HepG2 (cell line): ENCODE data around the gene ANKZF1. TPM values are rescaled to one million over a fixed set of nuclear protein-coding genes. Genes with fewer than 3 reads are reported as not detected.

Source experiments
- BCL3 ChIP-seq: sonication (generic); formaldehyde crosslinking; IDR thresholded peaks from 2 replicates; pipeline ENCODE4 v1.5.1; 2020; ENCODE audit warnings: mild to moderate bottlenecking, missing genetic modification reagents, moderate library complexity
- HCFC1 ChIP-seq: fragments of 150-350 bp; IDR thresholded peaks from 2 replicates; pipeline ENCODE4 v1.6.1; 2014; ENCODE audit warnings: low read depth, low read length
- HMG20A ChIP-seq: IDR thresholded peaks from 2 replicates; pipeline ENCODE4 v1.6.1; 2016; ENCODE audit warnings: borderline replicate concordance
- NFYC ChIP-seq: IDR thresholded peaks from 2 replicates; pipeline ENCODE4 v1.6.1; 2016; ENCODE audit warnings: missing genetic modification reagents, missing compliant biosample characterization
- STAG1 ChIP-seq: sonication (generic); formaldehyde crosslinking; IDR thresholded peaks from 2 replicates; pipeline ENCODE4 v1.4.0; 2020; ENCODE audit warnings: missing genetic modification reagents
- ZFY ChIP-seq: sonication (generic); formaldehyde crosslinking; IDR thresholded peaks from 2 replicates; pipeline ENCODE4 v1.4.0; 2020; ENCODE audit warnings: missing genetic modification reagents
- ZHX1 ChIP-seq: sonication (generic); formaldehyde crosslinking; IDR thresholded peaks from 2 replicates; pipeline ENCODE4 v1.8.1; 2022; ENCODE audit warnings: low read depth, mild to moderate bottlenecking, missing genetic modification reagents
- ZNF256 ChIP-seq: sonication (generic); formaldehyde crosslinking; conservative IDR thresholded peaks from 2 replicates; pipeline ENCODE4 v1.4.0; 2020; ENCODE audit warnings: missing genetic modification reagents
- ZNF770 ChIP-seq: sonication (generic); formaldehyde crosslinking; IDR thresholded peaks from 2 replicates; pipeline ENCODE4 v1.5.0; 2020; ENCODE audit warnings: mild to moderate bottlenecking, missing genetic modification reagents
- ZNF775 ChIP-seq: sonication (generic); formaldehyde crosslinking; IDR thresholded peaks from 2 replicates; pipeline ENCODE4 v1.4.0; 2020; ENCODE audit warnings: missing genetic modification reagents, mild to moderate bottlenecking, moderate library complexity, borderline replicate concordance
- polyA plus RNA-seq, 8 experiments: library from polyadenylated mRNA; depleted of rRNA in 3 of 8; stranded (reverse) in 7 of 8; unstranded in 1 of 8; fragments of >200 nt; fragmentation: Illumina TruSeq in 4 of 8; extraction: Trizol in 4 of 8; gene quantifications; 2 replicates each; pipeline versions ENCODE4 v1.2.1 to v1.2.3, GENCODE V29; 2011 to 2016; ENCODE audit warnings: low read depth in 4 of 8, missing spikeins in 1 of 8, mixed read lengths in 1 of 8; ENCODE audit not compliant: insufficient read depth in 1 of 8
- total RNA-seq, 5 experiments: library from RNA; depleted of rRNA; stranded (reverse); fragments of >200 nt; fragmentation: Illumina TruSeq; extraction: Trizol; gene quantifications; 2 replicates each; pipeline ENCODE4 v1.2.3, GENCODE V29; 2016; ENCODE audit warnings: low read depth in 1 of 5
- TF ChIP-seq, protein P1 (sequence below): sonication (generic); formaldehyde crosslinking; IDR thresholded peaks from 2 replicates; pipeline ENCODE4 v1.5.0; 2020; ENCODE audit warnings: mild to moderate bottlenecking, missing genetic modification reagents, borderline replicate concordance
- TF ChIP-seq, protein P2 (sequence below): sonication (generic); formaldehyde crosslinking; IDR thresholded peaks from 2 replicates; pipeline ENCODE4 v1.4.0; 2020; ENCODE audit warnings: missing genetic modification reagents, borderline replicate concordance

ANKZF1 gene
- total and polyA plus RNA-seq, 2 of the 13 experiments (the other 11 are each of a cell fraction or from before 2014, with no cell fraction given) = 25.3 to 128 TPM

DNA sequence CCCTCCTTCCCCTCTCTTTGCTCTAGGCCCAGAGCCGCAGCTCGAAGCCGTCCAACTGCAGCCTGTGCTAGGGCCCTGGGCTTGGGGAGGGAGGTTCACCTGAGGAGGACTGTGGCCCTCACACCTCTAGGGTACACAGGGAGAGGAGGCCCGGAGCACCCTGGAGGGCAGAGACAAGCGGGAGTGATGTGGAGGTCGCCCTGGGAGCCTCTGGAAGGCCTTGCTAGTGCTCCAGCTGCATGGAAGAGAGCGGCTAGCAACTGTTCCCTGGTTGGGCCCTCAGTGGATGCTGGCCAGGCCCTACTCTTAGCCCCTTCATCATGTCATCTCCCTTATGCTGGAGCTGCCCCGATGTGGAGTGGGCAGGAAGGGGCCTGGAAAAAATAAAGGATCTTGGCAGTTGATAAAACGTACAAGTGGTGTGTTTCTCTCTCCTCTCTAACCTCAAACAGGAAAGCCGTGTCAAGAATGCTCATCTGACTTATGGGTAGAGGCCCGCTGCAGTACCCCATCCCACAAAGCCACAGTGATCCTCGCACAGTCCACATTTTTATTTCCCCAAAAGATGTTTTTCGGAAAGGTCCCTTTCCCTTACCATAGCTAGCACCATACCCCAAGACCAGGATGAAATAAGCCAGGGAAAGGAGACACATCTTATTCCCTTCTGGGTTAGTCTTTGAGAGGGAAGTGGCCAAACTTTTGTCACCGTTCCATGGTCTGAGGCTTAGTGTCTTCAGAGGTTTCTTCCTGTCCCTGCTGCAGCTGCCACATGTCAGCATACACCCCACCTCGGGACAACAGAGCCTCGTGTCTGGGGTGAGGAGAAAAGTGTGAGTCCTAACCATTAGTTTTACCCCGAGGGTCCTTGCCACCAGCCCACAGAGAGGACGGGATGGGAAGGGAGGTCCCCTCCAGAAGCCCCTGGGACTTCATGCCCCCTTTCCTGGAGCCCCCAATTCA is 20.1 kb upstream of the ANKZF1 start (continued):
- TF ChIP-seq ZNF775 = no peak
- TF ChIP-seq HMG20A (CRISPR knock-in tag) = no peak
- TF ChIP-seq, protein P1, sequence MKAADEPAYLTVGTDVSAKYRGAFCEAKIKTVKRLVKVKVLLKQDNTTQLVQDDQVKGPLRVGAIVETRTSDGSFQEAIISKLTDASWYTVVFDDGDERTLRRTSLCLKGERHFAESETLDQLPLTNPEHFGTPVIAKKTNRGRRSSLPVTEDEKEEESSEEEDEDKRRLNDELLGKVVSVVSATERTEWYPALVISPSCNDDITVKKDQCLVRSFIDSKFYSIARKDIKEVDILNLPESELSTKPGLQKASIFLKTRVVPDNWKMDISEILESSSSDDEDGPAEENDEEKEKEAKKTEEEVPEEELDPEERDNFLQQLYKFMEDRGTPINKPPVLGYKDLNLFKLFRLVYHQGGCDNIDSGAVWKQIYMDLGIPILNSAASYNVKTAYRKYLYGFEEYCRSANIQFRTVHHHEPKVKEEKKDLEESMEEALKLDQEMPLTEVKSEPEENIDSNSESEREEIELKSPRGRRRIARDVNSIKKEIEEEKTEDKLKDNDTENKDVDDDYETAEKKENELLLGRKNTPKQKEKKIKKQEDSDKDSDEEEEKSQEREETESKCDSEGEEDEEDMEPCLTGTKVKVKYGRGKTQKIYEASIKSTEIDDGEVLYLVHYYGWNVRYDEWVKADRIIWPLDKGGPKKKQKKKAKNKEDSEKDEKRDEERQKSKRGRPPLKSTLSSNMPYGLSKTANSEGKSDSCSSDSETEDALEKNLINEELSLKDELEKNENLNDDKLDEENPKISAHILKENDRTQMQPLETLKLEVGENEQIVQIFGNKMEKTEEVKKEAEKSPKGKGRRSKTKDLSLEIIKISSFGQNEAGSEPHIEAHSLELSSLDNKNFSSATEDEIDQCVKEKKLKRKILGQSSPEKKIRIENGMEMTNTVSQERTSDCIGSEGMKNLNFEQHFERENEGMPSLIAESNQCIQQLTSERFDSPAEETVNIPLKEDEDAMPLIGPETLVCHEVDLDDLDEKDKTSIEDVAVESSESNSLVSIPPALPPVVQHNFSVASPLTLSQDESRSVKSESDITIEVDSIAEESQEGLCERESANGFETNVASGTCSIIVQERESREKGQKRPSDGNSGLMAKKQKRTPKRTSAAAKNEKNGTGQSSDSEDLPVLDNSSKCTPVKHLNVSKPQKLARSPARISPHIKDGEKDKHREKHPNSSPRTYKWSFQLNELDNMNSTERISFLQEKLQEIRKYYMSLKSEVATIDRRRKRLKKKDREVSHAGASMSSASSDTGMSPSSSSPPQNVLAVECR (CRISPR knock-in tag) = no peak
- TF ChIP-seq, protein P2, sequence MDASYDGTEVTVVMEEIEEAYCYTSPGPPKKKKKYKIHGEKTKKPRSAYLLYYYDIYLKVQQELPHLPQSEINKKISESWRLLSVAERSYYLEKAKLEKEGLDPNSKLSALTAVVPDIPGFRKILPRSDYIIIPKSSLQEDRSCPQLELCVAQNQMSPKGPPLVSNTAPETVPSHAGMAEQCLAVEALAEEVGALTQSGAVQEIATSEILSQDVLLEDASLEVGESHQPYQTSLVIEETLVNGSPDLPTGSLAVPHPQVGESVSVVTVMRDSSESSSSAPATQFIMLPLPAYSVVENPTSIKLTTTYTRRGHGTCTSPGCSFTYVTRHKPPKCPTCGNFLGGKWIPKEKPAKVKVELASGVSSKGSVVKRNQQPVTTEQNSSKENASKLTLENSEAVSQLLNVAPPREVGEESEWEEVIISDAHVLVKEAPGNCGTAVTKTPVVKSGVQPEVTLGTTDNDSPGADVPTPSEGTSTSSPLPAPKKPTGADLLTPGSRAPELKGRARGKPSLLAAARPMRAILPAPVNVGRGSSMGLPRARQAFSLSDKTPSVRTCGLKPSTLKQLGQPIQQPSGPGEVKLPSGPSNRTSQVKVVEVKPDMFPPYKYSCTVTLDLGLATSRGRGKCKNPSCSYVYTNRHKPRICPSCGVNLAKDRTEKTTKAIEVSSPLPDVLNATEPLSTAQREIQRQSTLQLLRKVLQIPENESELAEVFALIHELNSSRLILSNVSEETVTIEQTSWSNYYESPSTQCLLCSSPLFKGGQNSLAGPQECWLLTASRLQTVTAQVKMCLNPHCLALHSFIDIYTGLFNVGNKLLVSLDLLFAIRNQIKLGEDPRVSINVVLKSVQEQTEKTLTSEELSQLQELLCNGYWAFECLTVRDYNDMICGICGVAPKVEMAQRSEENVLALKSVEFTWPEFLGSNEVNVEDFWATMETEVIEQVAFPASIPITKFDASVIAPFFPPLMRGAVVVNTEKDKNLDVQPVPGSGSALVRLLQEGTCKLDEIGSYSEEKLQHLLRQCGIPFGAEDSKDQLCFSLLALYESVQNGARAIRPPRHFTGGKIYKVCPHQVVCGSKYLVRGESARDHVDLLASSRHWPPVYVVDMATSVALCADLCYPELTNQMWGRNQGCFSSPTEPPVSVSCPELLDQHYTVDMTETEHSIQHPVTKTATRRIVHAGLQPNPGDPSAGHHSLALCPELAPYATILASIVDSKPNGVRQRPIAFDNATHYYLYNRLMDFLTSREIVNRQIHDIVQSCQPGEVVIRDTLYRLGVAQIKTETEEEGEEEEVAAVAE (CRISPR knock-in tag) = no peak
- TF ChIP-seq ZFY (CRISPR knock-in tag) = peak; percentile 36
- TF ChIP-seq ZHX1 (CRISPR knock-in tag) = no peak
- TF ChIP-seq NFYC (CRISPR knock-in tag) = no peak
- no peak for TF ChIP-seq HCFC1
- TF ChIP-seq BCL3 (CRISPR knock-in tag) = no peak
- peak; percentile 22; the same call in 1 of the 2 replicates for TF ChIP-seq ZNF770
- no peak for TF ChIP-seq STAG1 (CRISPR knock-in tag)
- no peak for TF ChIP-seq ZNF256 (CRISPR knock-in tag)
- TF ChIP-seq, all 625 proteins: peak for 24
